Transverse colon (tissue), 4 donors: ENCODE results near the gene FNDC3B. TPM values are rescaled to one million over a fixed set of nuclear protein-coding genes. Genes with fewer than 3 reads are reported as not detected.
"Not testable (repeated sequence)": the region's sequence is repeated elsewhere in the genome, so short reads cannot be mapped to it uniquely, and the experiment has no call there.

ENCODE experiments used
- DNase-seq: peaks from one replicate; pipeline ENCODE4 v3.0.0-alpha.2; 2019
- H3K27ac ChIP-seq, 4 donors: fragments of 200-600 bp; sonication (generic); 2 replicates each; pipeline ENCODE4 v1.5.1; 2016 to 2018; ENCODE audit warnings: inconsistent platforms in 4 of 4
- H3K27me3 ChIP-seq: fragments of 200-600 bp; sonication (generic); 2 replicates; pipeline ENCODE4 v1.5.1; 2017; ENCODE audit warnings: inconsistent platforms
- H3K36me3 ChIP-seq, 4 donors: fragments of 200-600 bp; sonication (generic); 2 replicates each; pipeline ENCODE4 v1.5.1; 2017 to 2019; ENCODE audit warnings: inconsistent platforms in 4 of 4
- H3K4me1 ChIP-seq, 4 donors: fragments of 200-600 bp; sonication (generic); 2 replicates each; pipeline ENCODE4 v1.5.1; 2017 to 2020; ENCODE audit warnings: inconsistent platforms in 4 of 4
- H3K4me3 ChIP-seq, 4 donors: fragments of 200-600 bp; sonication (generic); 1 replicate in 1 of 4; 2 replicates in 3 of 4; pipeline versions ENCODE4 v1.5.1 to v1.6.1; 2017 to 2019; ENCODE audit warnings: inconsistent platforms in 4 of 4
- H3K9me3 ChIP-seq, 2 donors: fragments of 200-600 bp; sonication (generic); 2 replicates each; pipeline ENCODE4 v1.5.1; 2017 to 2019; ENCODE audit warnings: inconsistent platforms in 2 of 2
- CTCF ChIP-seq, 5 experiments: fragments of 200-600 bp in 3 of 5; fragments of 450-650 bp in 2 of 5; sonication (generic) in 3 of 5; IDR thresholded peaks; 1 replicate in 2 of 5; 2 replicates in 3 of 5; pipeline ENCODE4 v1.5.1; 2016 to 2017; ENCODE audit warnings: antibody characterized with exemption in 5 of 5, inconsistent platforms in 3 of 5, mild to moderate bottlenecking in 2 of 5, moderate library complexity in 1 of 5
- EP300 ChIP-seq: sonication (generic); formaldehyde crosslinking; IDR thresholded peaks from one replicate; pipeline ENCODE4 v1.6.1; 2017; ENCODE audit warnings: antibody characterized with exemption, low read depth
- POLR2A ChIP-seq: fragments of 450-650 bp; IDR thresholded peaks from one replicate; pipeline ENCODE4 v1.6.1; 2016; ENCODE audit warnings: antibody characterized with exemption, mild to moderate bottlenecking, moderate library complexity
- POLR2AphosphoS5 ChIP-seq, 3 donors: sonication (generic); formaldehyde crosslinking; IDR thresholded peaks; one replicate each; pipeline ENCODE4 v1.6.1; 2016; ENCODE audit warnings: antibody characterized with exemption in 3 of 3
- WGBS, 2 donors: methylation state at CpG; one replicate each; pipeline ENCODE4 v1.1.5; 2018; ENCODE audit warnings: low coverage in 1 of 2; 5-methylcytosine and 5-hydroxymethylcytosine counted together
- in situ Hi-C, 4 donors: fragments of 200-750 bp; cut with MboI; loops; one replicate each; pipeline versions ENCODE4 v1.15.0 to v1.15.1; 2017; ENCODE audit warnings: low sequenced_read_pairs in 3 of 4, low pct_ligation_motif_present in 1 of 4, low pct_unique_long_range_greater_than_20kb in 1 of 4
- intact Hi-C: fragments of 100-400 bp; cut with DNase I; formaldehyde crosslinking; loops from one replicate; pipeline ENCODE4 v1.15.1; 2023; ENCODE audit warnings: low total_unique reads
- total RNA-seq, 4 donors: library from RNA; depleted of rRNA; stranded (reverse); fragments of >200 nt; gene quantifications; one replicate each; pipeline ENCODE4 v1.1.0, GENCODE V29; 2016

FNDC3B gene
- total RNA-seq, 4 donors from 2014 or later = 28.5 to 85.7 (median 44.5) TPM

GRCh38 chr3:172087602-172088580 is 48.5 kb downstream of the FNDC3B start:
- Histone ChIP-seq H3K9me3 (no peaks in the 10 kb centered on the region), H3K27me3 (no peaks in the 10 kb centered on the region), H3K27ac (peak overlapping the region; percentile 55 to 70 (median 66)), H3K36me3 (no peaks in the 10 kb centered on the region), H3K4me1 (peaks cover 22 to 60% (median 29%) of the 10 kb centered on the region in 4 donors), H3K4me3 (no peak overlapping the region)
- intact Hi-C loops = no loop called here
- no peak for TF ChIP-seq EP300
- TF ChIP-seq CTCF (IDR thresholded peaks at IDR 0.05) = no peak
- TF ChIP-seq POLR2A = no peak
- peak in 1 of 3 donors; percentile 33 for TF ChIP-seq POLR2AphosphoS5 (IDR thresholded peaks at IDR 0.05)
- no peak for DNase-seq
- 53 to 56% methylated on average over 7 of the region's 7 CpGs for WGBS, 2 donors
- in situ Hi-C loops = no loop called here

- no peak for DNase-seq
- Histone ChIP-seq H3K36me3 (no peaks in the 10 kb centered on the region), H3K27me3 (no peaks in the 10 kb centered on the region), H3K4me1 (peaks cover 22 to 53% (median 27%) of the 10 kb centered on the region in 4 donors), H3K4me3 (no peak overlapping the region), H3K9me3 (no peaks in the 10 kb centered on the region), H3K27ac (no peak overlapping the region)
- WGBS, 2 donors = 75 to 82% methylated on average over 4 of the region's 4 CpGs
- in situ Hi-C loops = no loop called here
- intact Hi-C loops = no loop called here
- TF ChIP-seq POLR2AphosphoS5 (IDR thresholded peaks at IDR 0.05) = no peak
- no peak for TF ChIP-seq POLR2A
- no peak for TF ChIP-seq CTCF (IDR thresholded peaks at IDR 0.05)
- TF ChIP-seq EP300 = no peak
Measured at GRCh38 chr3:172089250-172089649, 49.9 kb downstream of the FNDC3B start.

- Histone ChIP-seq H3K36me3 (no peaks in the 10 kb centered on the region), H3K9me3 (no peaks in the 10 kb centered on the region), H3K4me1 (peaks cover 18 to 55% (median 28%) of the 10 kb centered on the region in 4 donors), H3K27me3 (no peaks in the 10 kb centered on the region), H3K27ac (no peak overlapping the region), H3K4me3 (no peak overlapping the region)
- no peak for DNase-seq
- TF ChIP-seq EP300 (no peak), POLR2A (no peak), POLR2AphosphoS5 (IDR thresholded peaks at IDR 0.05) (no peak), CTCF (IDR thresholded peaks at IDR 0.05) (no peak)
- intact Hi-C loops (no loop called here), in situ Hi-C loops (no loop called here)
- WGBS, 2 donors = 69 to 92% methylated on average over 4 of the region's 4 CpGs
Measured at GRCh38 chr3:172090035-172090434, 50.7 kb downstream of the FNDC3B start.

- 94 to 100% methylated on average over 3 to 5 of the region's 5 CpGs for WGBS, 2 donors
- no peaks in the 10 kb centered on the region for H3K36me3 ChIP-seq
- no peak overlapping the region for H3K4me3 ChIP-seq
- peaks cover 27 to 64% (median 32%) of the 10 kb centered on the region in 4 donors for H3K4me1 ChIP-seq
- no peak overlapping the region for H3K27ac ChIP-seq
- no peaks in the 10 kb centered on the region for H3K9me3 ChIP-seq
- no peak for DNase-seq
- in situ Hi-C loops = no loop called here
- H3K27me3 ChIP-seq = no peaks in the 10 kb centered on the region
- intact Hi-C loops = no loop called here
- TF ChIP-seq POLR2AphosphoS5 (IDR thresholded peaks at IDR 0.05) (no peak), POLR2A (no peak), EP300 (no peak), CTCF (IDR thresholded peaks at IDR 0.05) (no peak)
Measured at GRCh38 chr3:172092658-172093057, 53.3 kb downstream of the FNDC3B start.

- H3K27me3 ChIP-seq, H3K36me3 ChIP-seq, in situ Hi-C loops, H3K4me3 ChIP-seq, intact Hi-C loops, H3K9me3 ChIP-seq, DNase-seq, H3K27ac ChIP-seq: not testable (repeated sequence)
- peaks cover 30 to 64% (median 31%) of the 10 kb centered on the region in 4 donors for H3K4me1 ChIP-seq
- WGBS, 2 donors = 84 to 93% methylated on average over 5 to 11 of the region's 13 CpGs
Measured at GRCh38 chr3:172093581-172094443, 54.4 kb downstream of the FNDC3B start.
